Lower leg skin (tissue), 3 donors: ENCODE data around the gene C1orf159.

ENCODE experiments used
- CTCF ChIP-seq, 3 donors: fragments of 450-650 bp; IDR thresholded peaks; one replicate each; pipeline ENCODE4 v1.5.1; 2016; ENCODE audit warnings: antibody characterized with exemption in 3 of 3, mild to moderate bottlenecking in 3 of 3, moderate library complexity in 2 of 3
- POLR2A ChIP-seq, 2 donors: fragments of 450-650 bp; IDR thresholded peaks; one replicate each; pipeline ENCODE4 v1.6.1; 2016 to 2017; ENCODE audit warnings: antibody characterized with exemption in 2 of 2, mild to moderate bottlenecking in 1 of 2, moderate library complexity in 1 of 2

GRCh38 chr1:1086911-1087341 is 29.0 kb downstream of the C1orf159 start:
- no peak for TF ChIP-seq CTCF (IDR thresholded peaks at IDR 0.05)
- no peak for TF ChIP-seq POLR2A (IDR thresholded peaks at IDR 0.05)
